Measurements from ENCODE around the gene MACC1. TPM values are rescaled to one million over a fixed set of nuclear protein-coding genes. Genes with fewer than 3 reads are reported as not detected.
A peak's percentile ranks its signal among the peaks of the same experiment; 100 is the strongest.

The MACC1 gene
- total and polyA plus RNA-seq, 2 experiments from 2014 or later, result 3.4 to 13.4 TPM

DNA sequence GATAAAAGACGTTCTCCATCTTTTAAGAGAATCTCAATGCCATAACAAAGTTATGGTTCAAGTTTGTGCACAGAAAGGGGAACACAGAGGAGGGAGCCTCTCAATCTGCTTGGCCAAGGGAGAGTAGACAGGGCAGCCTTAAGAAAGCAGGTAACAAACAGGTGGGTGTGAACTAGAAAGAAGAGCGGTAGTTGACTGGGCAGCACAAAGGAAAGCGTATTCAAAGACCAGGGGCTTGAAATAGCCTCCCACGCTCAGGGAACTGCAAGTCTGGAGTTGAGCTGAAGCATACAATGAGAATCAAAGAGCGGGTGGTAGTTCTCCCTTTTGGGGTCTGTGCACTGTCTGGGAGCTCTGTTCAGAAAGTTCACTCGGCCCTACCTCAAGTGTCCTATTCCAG lies 18.9 kb upstream of the MACC1 start:
- Histone ChIP-seq H3K27me3 (ENCODE audit: insufficient read depth) (no peaks in the 10 kb centered on the region), H3K9me2 (ENCODE audit: insufficient read depth) (peaks cover 7% of the 10 kb centered on the region; the same call in 1 of the 2 replicates), H3K4me2 (no peak overlapping the region), H3K79me2 (replicated peaks; ENCODE audit: insufficient read depth) (no peaks in the 10 kb centered on the region), H3K4me3 (no peak overlapping the region), H3F3A (replicated peaks; ENCODE audit: low read depth) (no peaks in the 10 kb centered on the region), H2AFZ (no peak overlapping the region), H4K20me1 (replicated peaks; ENCODE audit: insufficient read depth) (no peaks in the 10 kb centered on the region), H3K4me1 (ENCODE audit: insufficient read depth) (peaks cover 5% of the 10 kb centered on the region; the same call in 1 of the 2 replicates), H3K36me3 (ENCODE audit: insufficient read depth) (no peaks in the 10 kb centered on the region), H3K27ac (ENCODE audit: low read depth) (no peak overlapping the region)
- Mint-ChIP-seq H3K4me1 (peaks cover 9% of the 10 kb centered on the region; the same call in 2 of the 3 replicates), H3K27me3 (ENCODE audit: insufficient read depth, low read depth, poor library complexity) (no peaks in the 10 kb centered on the region), H3K9me3 (no peaks in the 10 kb centered on the region), H3K4me3 (no peak overlapping the region), H3K27ac (no peak overlapping the region), H3K36me3 (ENCODE audit: low read depth) (no peaks in the 10 kb centered on the region)
- DNase-seq (ENCODE audit: low spot score), result peak; percentile 32
- ATAC-seq, result peak; percentile 74
- TF ChIP-seq, protein P1, sequence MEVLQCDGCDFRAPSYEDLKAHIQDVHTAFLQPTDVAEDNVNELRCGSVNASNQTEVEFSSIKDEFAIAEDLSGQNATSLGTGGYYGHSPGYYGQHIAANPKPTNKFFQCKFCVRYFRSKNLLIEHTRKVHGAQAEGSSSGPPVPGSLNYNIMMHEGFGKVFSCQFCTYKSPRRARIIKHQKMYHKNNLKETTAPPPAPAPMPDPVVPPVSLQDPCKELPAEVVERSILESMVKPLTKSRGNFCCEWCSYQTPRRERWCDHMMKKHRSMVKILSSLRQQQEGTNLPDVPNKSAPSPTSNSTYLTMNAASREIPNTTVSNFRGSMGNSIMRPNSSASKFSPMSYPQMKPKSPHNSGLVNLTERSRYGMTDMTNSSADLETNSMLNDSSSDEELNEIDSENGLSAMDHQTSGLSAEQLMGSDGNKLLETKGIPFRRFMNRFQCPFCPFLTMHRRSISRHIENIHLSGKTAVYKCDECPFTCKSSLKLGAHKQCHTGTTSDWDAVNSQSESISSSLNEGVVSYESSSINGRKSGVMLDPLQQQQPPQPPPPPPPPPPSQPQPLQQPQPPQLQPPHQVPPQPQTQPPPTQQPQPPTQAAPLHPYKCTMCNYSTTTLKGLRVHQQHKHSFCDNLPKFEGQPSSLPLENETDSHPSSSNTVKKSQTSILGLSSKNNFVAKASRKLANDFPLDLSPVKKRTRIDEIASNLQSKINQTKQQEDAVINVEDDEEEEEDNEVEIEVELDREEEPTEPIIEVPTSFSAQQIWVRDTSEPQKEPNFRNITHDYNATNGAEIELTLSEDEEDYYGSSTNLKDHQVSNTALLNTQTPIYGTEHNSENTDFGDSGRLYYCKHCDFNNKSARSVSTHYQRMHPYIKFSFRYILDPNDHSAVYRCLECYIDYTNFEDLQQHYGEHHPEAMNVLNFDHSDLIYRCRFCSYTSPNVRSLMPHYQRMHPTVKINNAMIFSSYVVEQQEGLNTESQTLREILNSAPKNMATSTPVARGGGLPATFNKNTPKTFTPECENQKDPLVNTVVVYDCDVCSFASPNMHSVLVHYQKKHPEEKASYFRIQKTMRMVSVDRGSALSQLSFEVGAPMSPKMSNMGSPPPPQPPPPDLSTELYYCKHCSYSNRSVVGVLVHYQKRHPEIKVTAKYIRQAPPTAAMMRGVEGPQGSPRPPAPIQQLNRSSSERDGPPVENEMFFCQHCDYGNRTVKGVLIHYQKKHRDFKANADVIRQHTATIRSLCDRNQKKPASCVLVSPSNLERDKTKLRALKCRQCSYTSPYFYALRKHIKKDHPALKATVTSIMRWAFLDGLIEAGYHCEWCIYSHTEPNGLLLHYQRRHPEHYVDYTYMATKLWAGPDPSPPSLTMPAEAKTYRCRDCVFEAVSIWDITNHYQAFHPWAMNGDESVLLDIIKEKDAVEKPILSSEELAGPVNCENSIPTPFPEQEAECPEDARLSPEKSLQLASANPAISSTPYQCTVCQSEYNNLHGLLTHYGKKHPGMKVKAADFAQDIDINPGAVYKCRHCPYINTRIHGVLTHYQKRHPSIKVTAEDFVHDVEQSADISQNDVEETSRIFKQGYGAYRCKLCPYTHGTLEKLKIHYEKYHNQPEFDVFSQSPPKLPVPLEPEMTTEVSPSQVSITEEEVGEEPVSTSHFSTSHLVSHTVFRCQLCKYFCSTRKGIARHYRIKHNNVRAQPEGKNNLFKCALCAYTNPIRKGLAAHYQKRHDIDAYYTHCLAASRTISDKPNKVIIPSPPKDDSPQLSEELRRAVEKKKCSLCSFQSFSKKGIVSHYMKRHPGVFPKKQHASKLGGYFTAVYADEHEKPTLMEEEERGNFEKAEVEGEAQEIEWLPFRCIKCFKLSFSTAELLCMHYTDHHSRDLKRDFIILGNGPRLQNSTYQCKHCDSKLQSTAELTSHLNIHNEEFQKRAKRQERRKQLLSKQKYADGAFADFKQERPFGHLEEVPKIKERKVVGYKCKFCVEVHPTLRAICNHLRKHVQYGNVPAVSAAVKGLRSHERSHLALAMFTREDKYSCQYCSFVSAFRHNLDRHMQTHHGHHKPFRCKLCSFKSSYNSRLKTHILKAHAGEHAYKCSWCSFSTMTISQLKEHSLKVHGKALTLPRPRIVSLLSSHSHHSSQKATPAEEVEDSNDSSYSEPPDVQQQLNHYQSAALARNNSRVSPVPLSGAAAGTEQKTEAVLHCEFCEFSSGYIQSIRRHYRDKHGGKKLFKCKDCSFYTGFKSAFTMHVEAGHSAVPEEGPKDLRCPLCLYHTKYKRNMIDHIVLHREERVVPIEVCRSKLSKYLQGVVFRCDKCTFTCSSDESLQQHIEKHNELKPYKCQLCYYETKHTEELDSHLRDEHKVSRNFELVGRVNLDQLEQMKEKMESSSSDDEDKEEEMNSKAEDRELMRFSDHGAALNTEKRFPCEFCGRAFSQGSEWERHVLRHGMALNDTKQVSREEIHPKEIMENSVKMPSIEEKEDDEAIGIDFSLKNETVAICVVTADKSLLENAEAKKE (CRISPR knock-in tag; IDR thresholded peaks at IDR 0.05), result no peak
- TF ChIP-seq ZNF114 (CRISPR knock-in tag; IDR thresholded peaks at IDR 0.05), result no peak
- TF ChIP-seq EZH2 (IDR thresholded peaks at IDR 0.05; ENCODE audit: low read depth, unreplicated experiment), result no peak
- TF ChIP-seq ZNF331 (CRISPR knock-in tag; IDR thresholded peaks at IDR 0.05; ENCODE audit: low read depth), result no peak
- no peak for TF ChIP-seq JUNB (IDR thresholded peaks at IDR 0.05; ENCODE audit: unreplicated experiment)
- TF ChIP-seq EZH2phosphoT487 (IDR thresholded peaks at IDR 0.05; ENCODE audit: unreplicated experiment), result no peak
- no peak for TF ChIP-seq POLR2AphosphoS5 (IDR thresholded peaks at IDR 0.05; ENCODE audit: low read depth)
- TF ChIP-seq, protein P2, sequence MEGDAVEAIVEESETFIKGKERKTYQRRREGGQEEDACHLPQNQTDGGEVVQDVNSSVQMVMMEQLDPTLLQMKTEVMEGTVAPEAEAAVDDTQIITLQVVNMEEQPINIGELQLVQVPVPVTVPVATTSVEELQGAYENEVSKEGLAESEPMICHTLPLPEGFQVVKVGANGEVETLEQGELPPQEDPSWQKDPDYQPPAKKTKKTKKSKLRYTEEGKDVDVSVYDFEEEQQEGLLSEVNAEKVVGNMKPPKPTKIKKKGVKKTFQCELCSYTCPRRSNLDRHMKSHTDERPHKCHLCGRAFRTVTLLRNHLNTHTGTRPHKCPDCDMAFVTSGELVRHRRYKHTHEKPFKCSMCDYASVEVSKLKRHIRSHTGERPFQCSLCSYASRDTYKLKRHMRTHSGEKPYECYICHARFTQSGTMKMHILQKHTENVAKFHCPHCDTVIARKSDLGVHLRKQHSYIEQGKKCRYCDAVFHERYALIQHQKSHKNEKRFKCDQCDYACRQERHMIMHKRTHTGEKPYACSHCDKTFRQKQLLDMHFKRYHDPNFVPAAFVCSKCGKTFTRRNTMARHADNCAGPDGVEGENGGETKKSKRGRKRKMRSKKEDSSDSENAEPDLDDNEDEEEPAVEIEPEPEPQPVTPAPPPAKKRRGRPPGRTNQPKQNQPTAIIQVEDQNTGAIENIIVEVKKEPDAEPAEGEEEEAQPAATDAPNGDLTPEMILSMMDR (conservative IDR thresholded peaks at IDR 0.05; ENCODE audit: low read depth in 2 of 2), result no peak
- TF ChIP-seq, protein P3, sequence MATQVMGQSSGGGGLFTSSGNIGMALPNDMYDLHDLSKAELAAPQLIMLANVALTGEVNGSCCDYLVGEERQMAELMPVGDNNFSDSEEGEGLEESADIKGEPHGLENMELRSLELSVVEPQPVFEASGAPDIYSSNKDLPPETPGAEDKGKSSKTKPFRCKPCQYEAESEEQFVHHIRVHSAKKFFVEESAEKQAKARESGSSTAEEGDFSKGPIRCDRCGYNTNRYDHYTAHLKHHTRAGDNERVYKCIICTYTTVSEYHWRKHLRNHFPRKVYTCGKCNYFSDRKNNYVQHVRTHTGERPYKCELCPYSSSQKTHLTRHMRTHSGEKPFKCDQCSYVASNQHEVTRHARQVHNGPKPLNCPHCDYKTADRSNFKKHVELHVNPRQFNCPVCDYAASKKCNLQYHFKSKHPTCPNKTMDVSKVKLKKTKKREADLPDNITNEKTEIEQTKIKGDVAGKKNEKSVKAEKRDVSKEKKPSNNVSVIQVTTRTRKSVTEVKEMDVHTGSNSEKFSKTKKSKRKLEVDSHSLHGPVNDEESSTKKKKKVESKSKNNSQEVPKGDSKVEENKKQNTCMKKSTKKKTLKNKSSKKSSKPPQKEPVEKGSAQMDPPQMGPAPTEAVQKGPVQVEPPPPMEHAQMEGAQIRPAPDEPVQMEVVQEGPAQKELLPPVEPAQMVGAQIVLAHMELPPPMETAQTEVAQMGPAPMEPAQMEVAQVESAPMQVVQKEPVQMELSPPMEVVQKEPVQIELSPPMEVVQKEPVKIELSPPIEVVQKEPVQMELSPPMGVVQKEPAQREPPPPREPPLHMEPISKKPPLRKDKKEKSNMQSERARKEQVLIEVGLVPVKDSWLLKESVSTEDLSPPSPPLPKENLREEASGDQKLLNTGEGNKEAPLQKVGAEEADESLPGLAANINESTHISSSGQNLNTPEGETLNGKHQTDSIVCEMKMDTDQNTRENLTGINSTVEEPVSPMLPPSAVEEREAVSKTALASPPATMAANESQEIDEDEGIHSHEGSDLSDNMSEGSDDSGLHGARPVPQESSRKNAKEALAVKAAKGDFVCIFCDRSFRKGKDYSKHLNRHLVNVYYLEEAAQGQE (IDR thresholded peaks at IDR 0.05; ENCODE audit: unreplicated experiment), result no peak
- TF ChIP-seq, protein P4, sequence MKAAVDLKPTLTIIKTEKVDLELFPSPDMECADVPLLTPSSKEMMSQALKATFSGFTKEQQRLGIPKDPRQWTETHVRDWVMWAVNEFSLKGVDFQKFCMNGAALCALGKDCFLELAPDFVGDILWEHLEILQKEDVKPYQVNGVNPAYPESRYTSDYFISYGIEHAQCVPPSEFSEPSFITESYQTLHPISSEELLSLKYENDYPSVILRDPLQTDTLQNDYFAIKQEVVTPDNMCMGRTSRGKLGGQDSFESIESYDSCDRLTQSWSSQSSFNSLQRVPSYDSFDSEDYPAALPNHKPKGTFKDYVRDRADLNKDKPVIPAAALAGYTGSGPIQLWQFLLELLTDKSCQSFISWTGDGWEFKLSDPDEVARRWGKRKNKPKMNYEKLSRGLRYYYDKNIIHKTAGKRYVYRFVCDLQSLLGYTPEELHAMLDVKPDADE (IDR thresholded peaks at IDR 0.05), result no peak

Data from GM23338 (cell line).